GM19438 (cell line): ENCODE results near the gene GAS7.
A peak's percentile ranks its signal among the peaks of the same experiment; 100 is the strongest.
"Not testable (repeated sequence)": the region's sequence is repeated elsewhere in the genome, so short reads cannot be mapped to it uniquely, and the experiment has no call there.

Source experiments
- ATAC-seq: cut with Tn5 transposase; IDR thresholded peaks from one replicate; pipeline ENCODE4 v1.9.1; 2021; ENCODE audit warnings: low read depth; ENCODE audit not compliant: unreplicated experiment

GAS7 gene

GRCh38 chr17:10032118-10032852 is 166.1 kb downstream of the GAS7 start:
- ATAC-seq: no peak

GRCh38 chr17:10031606-10032005 is 166.8 kb downstream of the GAS7 start:
- ATAC-seq: no peak

- no peak for ATAC-seq
These were observed 167.3 kb downstream of the GAS7 start for GRCh38 chr17:10031127-10031526.

- ATAC-seq: no peak
These were observed 169.3 kb downstream of the GAS7 start for GRCh38 chr17:10029129-10029528.

GRCh38 chr17:10025976-10026901 is 172.2 kb downstream of the GAS7 start:
- no peak for ATAC-seq

- no peak for ATAC-seq
These were observed 173.2 kb downstream of the GAS7 start for GRCh38 chr17:10025224-10025623.

- no peak for ATAC-seq
These were observed 176.0 kb downstream of the GAS7 start for GRCh38 chr17:10022416-10022815.

GRCh38 chr17:10021272-10021984 is 177.0 kb downstream of the GAS7 start:
- no peak for ATAC-seq

- ATAC-seq: no peak
These were observed 178.4 kb downstream of the GAS7 start for GRCh38 chr17:10019941-10020451.

- no peak for ATAC-seq
These were observed 179.9 kb downstream of the GAS7 start for GRCh38 chr17:10018461-10018891.

GRCh38 chr17:10016958-10017570 is 181.3 kb downstream of the GAS7 start:
- not testable (repeated sequence) for ATAC-seq

- ATAC-seq: no peak
These were observed 184.9 kb downstream of the GAS7 start for GRCh38 chr17:10013365-10014112.

- ATAC-seq: no peak
These were observed 187.7 kb downstream of the GAS7 start for GRCh38 chr17:10010752-10011151.

GRCh38 chr17:10003705-10004104 is 194.7 kb downstream of the GAS7 start:
- no peak for ATAC-seq

- not testable (repeated sequence) for ATAC-seq
These were observed 195.6 kb downstream of the GAS7 start for GRCh38 chr17:10002567-10003360.

GRCh38 chr17:10001306-10001873 is 197.0 kb downstream of the GAS7 start:
- no peak for ATAC-seq

GRCh38 chr17:9999919-10000695 is 198.3 kb downstream of the GAS7 start:
- peak; percentile 73 for ATAC-seq

- ATAC-seq: no peak
These were observed 200.3 kb downstream of the GAS7 start for GRCh38 chr17:9998060-9998459.
